ENCODE measurements around the gene RAPGEF1.
"Not testable (repeated sequence)": the region's sequence is repeated elsewhere in the genome, so short reads cannot be mapped to it uniquely, and the experiment has no call there.

Gene RAPGEF1

DNA sequence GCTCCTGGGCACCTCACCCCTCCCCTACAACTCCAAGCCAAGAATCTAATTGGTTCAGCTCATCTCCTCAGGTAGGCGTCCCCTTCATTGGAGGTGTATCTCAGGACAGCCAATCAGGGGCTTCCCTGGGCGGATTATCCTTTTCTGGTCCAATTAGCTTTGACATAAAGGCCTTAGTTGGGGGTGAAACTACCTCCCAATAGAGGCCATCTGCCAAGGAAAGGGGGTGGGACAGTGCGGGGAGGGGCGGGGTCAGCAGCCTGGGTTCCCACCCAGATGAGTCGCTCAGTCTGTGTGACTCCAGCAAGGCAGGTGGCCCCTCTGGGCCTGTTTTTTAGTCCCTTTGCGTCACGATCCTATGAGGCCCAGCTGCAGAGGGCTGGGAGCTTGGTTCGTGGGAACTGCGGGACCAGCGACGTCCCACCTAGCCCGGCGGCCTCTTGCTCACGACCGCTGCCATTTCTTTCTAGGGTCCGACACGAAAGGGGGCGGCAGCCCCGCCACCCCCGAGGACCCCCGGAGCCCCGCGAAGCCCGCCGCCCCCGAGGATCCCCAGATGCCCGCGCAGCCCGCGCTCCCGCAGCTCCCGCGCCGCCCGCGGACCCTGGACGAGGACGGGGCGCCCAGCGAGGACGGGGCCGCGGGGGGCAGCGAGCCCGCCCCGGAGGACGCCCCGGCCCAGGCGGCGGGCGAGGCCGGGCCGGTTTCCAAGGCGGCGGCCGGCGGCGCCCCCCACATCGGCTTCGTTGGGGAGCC lies 185.6 kb downstream of the RAPGEF1 start:
- no peak for FAIRE-seq

DNA sequence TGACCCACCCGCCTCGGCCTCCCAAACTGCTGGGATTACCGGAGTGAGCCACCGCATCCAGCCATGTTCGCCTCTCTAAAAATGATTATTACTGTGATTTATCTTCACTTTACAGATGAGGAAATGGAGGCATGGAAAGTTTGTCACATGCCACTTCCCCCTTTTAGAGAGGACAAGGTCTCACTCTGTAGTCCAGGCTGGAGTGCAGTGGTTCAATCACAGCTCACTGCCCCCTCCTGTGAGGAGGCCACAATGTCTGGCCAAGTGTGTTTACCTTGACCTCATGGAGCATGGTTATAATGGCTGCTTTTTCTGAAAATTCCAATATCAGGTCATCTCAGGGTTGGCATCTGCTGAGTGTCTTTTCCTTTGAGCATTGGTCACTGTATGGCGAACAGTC lies 187.8 kb downstream of the RAPGEF1 start:
- no peak for FAIRE-seq

DNA sequence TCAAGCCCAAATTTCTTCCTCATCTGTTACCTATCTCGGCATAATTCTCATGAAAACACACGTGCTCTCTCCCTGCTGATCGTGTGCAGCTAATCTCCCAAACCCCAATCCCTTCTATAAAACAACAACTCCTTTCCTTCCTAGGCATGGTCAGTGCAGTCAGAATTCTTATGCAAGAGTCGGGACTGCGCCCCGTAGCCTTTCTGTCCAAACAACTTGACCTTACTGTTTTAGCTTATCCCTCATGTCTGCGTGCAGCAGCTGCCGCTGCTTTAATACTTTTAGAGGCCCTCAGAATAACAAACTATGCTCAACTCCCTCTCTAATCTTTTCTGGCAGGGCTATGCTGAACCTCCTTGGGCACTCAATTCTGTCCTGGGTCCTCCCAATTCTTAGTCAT lies 189.4 kb downstream of the RAPGEF1 start:
- FAIRE-seq: not testable (repeated sequence)

DNA sequence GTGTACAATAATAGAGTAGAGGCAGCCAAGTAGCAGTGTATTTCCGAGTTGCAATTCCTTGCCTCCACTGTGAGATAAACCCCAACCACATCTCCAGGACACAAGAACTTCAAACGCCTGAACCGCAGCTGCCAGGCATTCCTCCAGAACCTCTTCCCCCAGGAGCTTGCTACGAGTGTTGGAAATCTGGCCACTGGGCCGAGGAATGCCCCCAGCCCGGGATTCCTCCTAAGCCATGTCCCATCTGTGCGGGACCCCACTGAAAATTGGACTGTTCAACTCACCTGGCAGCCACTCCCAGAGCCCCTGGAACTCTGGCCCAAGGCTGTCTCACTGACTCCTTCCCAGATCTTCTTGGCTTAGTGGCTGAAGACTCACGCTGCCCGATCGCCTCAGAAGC lies 190.7 kb downstream of the RAPGEF1 start:
- FAIRE-seq: not testable (repeated sequence)

DNA sequence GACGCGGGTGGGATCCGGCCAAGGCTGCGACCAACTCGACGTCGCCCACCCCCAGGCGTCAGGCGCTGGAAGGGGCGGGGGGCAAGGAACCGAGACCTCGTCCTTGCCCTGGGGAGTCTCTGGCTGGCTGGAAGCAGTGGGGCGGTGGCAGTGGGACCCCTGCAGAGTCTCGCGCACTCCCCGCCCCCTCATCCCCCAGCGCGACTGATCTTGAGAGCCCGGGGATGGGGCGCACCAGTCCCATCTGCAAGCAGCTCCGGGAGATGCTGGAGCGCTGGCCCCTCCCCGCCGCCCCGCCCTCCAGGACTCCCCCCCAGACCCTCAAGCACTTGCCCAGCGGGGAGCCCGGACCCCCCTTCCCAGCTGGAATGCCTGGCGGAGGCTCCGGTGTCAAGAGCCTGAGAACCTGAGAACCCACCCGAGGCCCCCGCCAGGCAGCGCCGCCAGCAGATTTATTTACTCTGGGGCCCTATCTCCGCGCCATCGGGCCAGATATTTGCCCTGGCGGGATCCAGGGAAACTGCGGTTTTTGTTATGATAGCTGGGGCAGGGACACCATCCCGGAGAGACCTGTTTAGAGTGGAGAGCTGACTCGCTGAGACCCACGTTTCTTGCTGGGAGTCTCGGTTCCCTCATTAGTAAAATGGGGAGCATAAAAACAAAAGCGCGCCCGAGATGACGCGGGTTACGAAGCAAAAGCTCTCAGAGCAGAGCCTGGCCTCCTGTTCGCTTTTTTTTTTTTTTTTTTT lies 193.4 kb downstream of the RAPGEF1 start:
- FAIRE-seq: no peak

DNA sequence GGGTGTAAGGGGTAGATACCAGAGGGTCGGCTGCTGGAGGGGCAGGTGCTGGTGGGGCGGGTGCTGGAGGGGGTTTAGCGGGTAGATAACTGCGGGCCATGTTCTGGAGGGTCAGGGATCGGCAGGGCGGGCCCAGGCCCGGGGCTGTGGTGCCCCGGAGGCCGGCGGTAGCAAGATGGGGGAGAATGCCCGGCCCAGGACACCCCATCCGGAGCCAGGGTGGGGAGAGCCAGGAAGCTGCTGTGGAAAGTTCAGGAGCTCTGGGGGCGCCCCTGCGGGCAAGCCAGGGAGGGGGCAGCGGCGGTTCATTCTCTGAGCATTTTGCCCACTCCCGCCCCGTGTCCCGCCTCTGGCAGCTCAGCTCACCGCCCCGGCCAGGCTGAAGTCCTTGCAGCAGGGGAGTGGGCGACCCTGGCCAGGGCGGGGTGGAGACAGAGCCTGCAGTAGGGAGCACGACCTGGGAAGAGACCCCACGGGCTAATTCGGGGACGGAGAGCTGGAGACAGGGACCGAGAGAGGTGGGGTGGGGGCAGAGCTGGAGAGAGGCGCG lies 194.0 kb downstream of the RAPGEF1 start:
- FAIRE-seq: no peak

DNA sequence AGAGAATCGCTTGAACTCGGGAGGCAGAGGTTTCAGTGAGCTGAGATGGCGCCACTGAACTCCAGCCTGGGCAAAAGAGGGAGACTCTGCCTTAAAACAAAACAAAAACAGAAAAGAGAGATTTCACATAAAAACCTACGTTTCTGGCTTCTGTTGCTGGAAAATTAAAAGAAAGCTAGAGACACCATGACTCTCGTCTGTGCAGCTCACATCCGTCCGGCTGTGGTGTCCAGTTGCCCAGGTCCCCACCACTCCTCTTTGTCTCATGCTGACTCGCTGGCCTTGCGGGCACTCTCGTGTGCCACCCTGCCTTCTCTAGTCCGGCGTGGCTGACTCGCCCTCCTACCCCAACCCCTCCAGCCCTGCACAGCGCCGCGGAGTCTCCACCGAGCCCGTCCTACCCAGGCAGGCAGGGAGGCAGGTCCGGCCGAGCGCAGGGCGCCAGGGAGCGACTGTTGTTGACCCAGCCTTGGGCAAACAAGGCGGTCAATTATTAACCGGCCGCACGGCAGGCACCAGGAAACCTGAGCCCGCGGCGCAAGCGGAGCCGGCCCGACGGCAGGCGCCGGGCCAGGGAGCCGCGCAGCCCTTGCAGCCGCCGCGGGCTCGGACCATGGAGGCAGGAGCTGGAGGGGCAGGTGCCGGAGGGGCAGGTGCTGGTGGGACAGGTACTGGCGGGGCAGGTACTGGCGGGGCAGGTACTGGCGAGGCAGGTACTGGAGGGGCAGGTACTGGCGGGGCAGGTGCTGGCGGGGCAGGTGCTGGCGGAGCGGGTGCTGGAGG lies 194.7 kb downstream of the RAPGEF1 start, which contains the start of gene PRRT1B:
Gene PRRT1B, plus strand, starts transcription at position 521 of the 783 bp plus-strand sequence. Its CDS starts 93 bp downstream, at position 614.
- no peak for FAIRE-seq

DNA sequence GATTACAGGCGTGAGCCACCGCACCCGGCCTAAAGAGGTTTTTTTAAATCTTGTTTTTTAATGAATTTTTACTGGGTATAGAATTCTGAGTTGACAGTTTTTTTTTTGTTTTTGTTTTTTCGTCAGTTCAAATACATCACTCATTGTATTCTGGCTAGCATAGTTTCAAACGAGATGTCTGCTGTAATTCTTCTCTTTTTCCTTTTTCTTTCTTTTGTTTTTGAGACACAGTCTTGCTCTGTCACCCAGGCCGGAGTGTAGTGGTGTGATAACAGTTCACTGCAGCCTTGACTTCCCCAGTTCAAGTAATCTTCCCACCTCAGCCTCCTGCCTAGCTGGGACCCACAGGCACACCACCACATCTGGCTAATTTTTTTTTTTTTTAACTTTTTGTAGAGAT lies 196.7 kb downstream of the RAPGEF1 start:
- no peak for FAIRE-seq

DNA sequence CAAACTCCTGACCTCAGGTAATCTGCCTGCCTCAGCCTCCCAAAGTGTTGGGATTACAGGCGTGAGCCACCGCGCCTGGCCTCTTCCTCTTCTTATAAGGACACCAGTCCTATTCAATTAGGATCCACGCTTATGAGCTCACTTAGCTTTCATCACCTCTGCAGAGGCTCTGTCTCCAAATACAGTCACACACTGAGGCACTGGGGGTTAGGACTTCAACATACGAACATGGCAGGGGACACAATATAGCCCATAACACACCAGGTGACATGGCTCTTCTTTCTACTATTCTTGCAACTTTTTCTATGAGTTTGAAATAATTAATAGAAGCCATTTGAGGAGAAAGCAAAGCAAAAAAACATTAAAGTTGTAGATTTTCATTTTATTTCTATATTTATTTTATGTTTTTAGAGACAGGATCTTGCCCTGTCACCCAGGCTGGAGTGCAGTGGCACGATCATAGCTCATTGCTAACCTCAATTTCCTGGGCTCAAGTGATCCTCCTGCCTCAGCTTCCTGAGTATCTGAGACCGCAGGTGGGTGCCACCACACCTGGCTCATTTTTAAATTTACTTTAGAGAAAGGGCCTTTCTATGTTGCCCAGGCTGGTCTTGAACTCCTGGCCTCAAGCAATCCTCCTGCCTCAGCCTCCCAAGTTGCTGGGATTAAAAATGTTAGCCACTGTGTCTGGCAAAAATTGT lies 200.5 kb downstream of the RAPGEF1 start:
- FAIRE-seq: no peak

DNA sequence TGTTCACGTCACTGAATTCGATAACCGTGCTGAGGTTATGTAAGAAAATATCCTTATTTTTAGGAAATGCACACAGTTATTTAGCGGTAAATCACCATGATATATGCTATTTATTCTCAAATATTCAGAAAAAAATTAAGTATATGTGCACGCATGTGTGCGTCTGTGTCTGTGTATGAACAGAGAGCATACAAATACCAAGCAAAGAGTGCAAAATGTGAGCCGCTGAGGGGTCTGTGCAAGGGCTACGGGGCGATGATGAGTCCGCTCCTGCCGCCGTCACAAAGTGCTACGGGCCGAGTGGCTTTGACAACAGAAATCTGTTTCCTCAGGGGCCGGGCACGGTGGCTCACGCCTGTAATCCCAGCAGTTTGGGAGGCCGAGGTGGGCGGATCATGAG lies 201.9 kb downstream of the RAPGEF1 start:
- FAIRE-seq: no peak

DNA sequence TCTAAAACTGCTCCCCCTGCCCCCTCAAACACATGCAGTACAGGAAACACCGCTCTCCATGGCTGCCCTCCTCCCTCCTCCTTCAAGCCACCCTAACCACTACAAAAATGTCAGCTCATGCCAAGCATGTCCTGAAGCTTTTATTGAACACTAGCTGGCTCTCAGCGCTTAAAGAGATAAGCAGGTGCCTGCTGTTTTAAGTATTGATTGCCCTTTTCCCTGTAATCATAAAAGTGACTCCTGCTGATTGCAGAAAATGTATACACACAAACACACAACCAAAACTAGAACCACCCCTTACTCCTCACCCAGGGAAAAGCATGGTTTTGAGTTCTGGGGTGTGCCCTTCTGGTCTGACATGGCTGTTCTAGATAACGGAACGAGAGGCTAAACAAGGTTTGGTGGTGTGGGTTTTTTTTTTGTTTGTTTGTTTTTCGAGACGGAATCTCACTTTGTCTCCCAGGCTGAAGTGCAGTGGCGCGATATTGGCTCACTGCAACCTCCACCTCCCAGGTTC lies 205.1 kb downstream of the RAPGEF1 start:
- FAIRE-seq: no peak

DNA sequence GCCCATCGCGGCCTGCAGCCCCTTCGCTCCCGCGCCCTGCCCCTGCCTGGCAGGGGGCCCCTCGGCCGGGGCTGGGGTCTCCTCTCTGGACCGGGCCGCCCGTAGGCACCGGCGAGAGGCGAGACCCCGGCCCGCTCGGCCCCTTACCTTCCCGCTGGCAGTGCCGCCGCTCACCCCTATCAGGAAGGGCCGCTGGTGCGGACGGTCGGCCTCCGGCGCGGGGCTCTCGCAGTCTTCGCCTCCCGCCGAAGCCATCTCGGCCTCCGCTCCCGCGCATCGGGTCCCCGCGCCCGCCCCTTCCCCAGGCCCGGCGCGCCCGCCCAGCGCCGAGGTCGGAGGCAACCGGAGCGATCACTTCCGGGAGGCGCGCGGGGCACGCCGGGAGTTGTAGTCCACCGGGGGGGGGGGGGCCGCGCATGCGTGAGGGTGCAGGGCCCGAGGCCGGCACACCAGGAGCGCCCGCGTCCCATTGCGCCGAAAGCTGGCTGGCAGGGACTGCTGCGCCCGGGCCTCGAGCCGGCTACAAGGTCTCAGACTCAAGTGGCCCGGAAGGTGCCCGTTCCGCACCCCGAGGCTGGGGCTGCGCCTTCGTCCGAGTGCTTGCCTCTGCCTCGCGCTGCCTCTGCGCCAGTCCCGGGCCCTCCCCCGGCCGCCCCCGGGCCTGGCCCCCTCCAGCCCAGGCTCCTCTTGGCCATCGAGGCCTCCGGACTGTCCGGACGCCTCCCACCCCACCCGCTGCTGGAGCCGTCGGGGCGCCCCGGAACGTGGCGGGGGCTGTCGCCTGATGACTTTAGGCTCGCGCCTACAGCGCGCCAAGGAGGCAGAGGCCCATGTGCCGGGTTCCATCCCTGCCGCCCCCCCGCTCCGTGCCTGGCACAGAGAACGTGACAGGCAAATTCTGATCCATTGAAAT lies 208.7 kb downstream of the RAPGEF1 start, which contains the start of gene UCK1:
Gene UCK1, minus strand, starts transcription at position 344 of the 913 bp plus-strand sequence. Its CDS starts 89 bp downstream, at position 255.
- no peak for FAIRE-seq

DNA sequence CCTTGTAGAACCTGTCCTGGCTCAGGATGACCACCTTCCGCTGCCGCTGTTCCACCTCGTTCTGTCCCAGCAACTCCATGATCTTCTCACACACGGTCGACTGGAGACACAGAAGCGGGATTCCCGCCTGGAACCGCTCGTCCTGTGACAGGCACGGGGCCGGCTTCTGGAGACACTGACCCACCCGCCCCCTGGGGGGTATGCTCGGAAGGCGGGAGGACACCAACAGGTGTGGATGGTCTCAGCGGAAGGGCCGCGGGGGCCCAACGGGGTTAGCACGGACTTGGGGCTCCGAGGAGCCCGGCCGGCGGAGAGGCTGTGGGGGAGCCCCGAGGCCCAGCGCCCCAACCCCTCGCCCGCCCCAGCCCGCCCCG lies 209.3 kb downstream of the RAPGEF1 start:
- no peak for FAIRE-seq

DNA sequence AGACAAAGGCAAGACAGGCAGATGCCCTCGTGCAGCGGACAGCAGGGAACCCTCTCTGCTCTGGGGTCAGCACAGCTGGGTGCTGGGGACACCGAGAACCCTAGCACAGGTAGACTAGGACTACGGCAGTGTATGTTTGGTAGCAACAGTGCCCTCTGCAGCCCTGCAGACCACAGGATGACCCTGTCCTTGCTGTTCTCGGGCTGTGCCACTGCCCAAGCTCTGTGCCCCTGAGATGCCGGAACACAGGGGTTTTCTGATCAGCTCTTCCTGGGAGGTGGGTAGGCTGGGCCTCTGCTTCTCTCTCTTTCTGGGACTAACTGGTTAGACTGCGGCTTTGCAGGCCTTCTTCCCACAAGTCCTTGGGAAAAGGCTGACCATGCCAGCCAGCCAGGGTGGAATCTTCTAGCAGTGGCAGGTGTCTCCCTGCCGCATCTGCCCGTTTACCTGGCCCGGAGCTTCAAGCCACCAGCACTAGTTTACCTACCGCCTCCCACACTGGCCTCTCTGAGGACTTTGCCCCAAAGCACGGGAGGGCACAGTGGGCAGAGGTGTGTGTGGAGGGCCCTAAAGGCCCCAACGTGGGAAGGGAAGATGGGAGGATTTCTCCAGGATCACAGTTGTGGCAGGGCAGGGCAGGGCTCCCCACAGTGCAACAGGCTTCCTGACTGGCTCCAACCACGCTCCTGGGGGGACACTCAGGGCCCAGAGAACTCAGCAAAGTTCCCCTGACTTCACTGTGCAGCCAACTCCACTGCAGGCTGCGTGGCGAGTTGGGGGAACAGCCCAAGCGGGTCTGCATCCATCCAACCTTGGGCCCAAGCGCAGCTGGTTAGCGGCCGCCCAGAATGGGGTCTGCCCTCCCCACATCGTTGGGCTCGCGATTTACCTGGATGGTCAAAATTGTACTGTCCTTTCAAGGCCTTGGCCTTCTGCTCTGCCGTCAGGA lies 210.0 kb downstream of the RAPGEF1 start:
- FAIRE-seq: no peak

DNA sequence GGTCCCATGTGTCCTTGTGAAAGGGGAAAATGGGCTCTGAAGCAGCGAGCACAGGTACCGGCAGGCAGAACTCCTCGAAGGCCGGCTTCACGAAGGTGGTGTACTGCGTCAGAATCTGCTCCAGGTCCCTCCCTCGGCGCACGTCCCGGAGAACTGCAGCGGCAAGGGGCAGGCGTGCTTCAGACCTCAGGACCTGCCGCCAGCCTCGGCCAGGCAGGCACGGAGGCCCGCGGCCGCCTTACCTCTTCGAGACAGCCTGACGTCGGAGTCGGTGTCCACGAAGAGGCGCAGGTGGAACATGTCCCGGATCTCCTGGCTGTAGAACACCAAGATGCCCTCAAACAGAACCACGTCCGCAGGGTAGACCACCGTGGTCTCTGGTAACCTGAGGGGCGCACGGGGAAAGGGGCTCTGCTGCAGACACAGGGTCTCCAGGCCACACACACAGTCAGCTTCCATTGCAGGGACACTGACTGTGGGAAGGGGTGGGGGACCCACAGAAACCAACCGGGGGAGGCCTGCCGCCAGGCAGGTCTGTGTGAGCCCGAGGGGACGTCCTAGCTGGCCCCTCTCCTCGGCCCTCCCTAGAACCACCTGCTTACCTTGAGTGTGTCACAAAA lies 210.9 kb downstream of the RAPGEF1 start:
- FAIRE-seq: no peak

DNA sequence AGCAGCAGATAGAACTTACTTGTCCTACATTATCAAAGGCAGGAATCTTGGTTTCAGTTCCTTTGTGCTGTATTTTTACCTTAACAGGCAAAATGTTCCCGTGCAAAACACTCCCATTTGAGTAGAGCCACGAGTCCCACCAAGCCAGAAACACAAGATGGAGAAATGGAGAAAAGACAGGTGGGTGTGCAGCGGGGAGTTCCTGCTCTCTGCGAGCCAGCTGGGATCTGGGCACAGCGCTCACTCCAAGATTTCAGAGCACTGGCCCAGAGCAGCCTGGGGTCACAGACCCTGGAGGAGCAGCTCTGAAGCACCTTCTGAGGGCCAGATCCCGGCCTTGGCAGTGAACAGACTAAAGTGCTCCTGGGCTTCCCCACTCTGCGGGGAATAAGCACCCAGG lies 211.7 kb downstream of the RAPGEF1 start:
- FAIRE-seq: no peak
